GM06990 (cell line): Measurements from ENCODE around the gene JTB.
A peak's percentile ranks its signal among the peaks of the same experiment; 100 is the strongest.

Source experiments
- DNase-seq: peaks from one replicate; pipeline ENCODE4 v3.0.0-alpha.2; 2011; ENCODE audit not compliant: insufficient read length; ENCODE audit errors: extremely low read depth
- H3K27me3 ChIP-seq: replicated peaks from 2 replicates; pipeline ENCODE4 v1.6.0; 2011; ENCODE audit warnings: low read length; ENCODE audit not compliant: control insufficient read depth, insufficient read depth
- H3K36me3 ChIP-seq: 2 replicates; pipeline ENCODE4 v1.5.1; 2011; ENCODE audit warnings: low read length; ENCODE audit not compliant: control insufficient read depth, insufficient read depth
- H3K4me3 ChIP-seq: replicated peaks from 2 replicates; pipeline ENCODE4 v1.5.1; 2011; ENCODE audit warnings: low read depth, mild to moderate bottlenecking, control low read depth, low read length
- TF ChIP-seq, protein P1 (sequence below): IDR thresholded peaks from 2 replicates; pipeline ENCODE4 v1.5.1; 2011; ENCODE audit warnings: low read length, control low read depth, mild to moderate bottlenecking, inconsistent platforms; ENCODE audit not compliant: insufficient read depth, poor library complexity, severe bottlenecking

Gene JTB

DNA sequence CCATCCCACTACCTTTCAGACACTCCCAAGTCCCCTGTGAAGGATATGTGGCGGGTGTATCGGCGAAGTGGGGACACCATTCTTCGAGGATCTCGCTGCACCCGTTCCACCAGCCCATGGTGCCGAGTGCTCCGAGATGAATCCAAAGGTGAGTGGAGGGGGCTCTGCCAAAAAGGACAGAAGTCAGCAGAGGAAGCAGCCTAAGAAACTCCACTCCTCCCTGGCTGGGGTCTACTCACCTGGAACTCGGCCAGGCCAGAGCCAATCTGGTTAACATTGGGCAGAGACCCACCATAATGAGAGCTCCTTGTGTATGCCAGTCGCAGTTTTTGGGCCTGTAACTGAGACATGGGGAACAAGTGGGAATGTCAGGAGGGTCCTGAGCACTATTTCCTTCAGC, 22.6 kb downstream of the JTB start:
- no peak for DNase-seq
- Histone ChIP-seq H3K4me3 (no peak overlapping the region), H3K36me3 (peaks cover 33% of the 10 kb centered on the region), H3K27me3 (no peaks in the 10 kb centered on the region)
- TF ChIP-seq, protein P1, sequence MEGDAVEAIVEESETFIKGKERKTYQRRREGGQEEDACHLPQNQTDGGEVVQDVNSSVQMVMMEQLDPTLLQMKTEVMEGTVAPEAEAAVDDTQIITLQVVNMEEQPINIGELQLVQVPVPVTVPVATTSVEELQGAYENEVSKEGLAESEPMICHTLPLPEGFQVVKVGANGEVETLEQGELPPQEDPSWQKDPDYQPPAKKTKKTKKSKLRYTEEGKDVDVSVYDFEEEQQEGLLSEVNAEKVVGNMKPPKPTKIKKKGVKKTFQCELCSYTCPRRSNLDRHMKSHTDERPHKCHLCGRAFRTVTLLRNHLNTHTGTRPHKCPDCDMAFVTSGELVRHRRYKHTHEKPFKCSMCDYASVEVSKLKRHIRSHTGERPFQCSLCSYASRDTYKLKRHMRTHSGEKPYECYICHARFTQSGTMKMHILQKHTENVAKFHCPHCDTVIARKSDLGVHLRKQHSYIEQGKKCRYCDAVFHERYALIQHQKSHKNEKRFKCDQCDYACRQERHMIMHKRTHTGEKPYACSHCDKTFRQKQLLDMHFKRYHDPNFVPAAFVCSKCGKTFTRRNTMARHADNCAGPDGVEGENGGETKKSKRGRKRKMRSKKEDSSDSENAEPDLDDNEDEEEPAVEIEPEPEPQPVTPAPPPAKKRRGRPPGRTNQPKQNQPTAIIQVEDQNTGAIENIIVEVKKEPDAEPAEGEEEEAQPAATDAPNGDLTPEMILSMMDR: no peak

DNA sequence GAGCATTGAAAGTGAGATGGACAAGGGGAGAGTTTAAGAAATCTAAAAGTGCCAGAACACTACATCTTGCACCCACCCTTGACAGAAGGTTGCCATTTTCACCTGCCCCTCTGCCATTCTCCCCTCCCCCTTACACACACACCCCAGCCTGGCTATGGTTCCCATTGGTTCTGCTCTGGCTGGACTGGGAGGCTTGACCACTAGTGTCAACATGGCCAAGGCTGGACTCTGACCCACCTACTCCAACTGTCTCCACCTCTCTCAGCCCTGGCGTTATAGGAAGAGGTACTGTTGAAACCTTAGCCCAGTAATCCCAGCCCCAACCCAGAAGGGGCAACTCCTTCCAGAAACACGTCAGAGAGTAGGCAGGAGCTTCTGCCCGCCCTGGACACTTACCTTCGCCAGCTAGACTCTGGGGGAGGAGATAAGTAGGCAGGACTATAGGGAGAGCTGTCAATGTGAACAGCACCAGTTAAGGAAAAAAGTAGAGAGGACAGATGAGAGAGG, 23.6 kb downstream of the JTB start:
- DNase-seq: no peak
- peaks cover 35% of the 10 kb centered on the region for H3K36me3 ChIP-seq
- H3K27me3 ChIP-seq: no peaks in the 10 kb centered on the region
- no peak overlapping the region for H3K4me3 ChIP-seq
- TF ChIP-seq, protein P1: no peak

DNA sequence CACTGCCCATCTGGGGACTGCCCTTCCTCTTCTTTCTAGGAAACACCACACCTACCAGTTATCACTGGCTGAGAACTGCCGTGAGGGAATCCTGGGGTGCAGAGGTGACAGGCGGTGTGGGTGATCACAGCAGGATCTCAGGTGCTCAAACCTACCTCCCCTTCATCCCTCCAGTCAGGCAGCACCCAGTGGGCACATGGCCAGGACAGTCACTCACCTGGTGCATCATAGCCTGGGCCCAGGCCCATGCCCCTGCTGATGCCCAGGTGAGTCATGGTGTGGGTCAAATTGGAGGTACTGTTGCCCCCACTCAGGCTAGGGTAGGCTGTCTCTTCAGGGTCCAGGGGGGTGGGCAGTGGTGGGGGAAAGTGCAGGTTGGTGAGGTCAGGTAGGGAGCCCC, 25.7 kb downstream of the JTB start:
- H3K36me3 ChIP-seq: peaks cover 43% of the 10 kb centered on the region
- no peak for DNase-seq
- no peaks in the 10 kb centered on the region for H3K27me3 ChIP-seq
- TF ChIP-seq, protein P1: no peak
- no peak overlapping the region for H3K4me3 ChIP-seq

DNA sequence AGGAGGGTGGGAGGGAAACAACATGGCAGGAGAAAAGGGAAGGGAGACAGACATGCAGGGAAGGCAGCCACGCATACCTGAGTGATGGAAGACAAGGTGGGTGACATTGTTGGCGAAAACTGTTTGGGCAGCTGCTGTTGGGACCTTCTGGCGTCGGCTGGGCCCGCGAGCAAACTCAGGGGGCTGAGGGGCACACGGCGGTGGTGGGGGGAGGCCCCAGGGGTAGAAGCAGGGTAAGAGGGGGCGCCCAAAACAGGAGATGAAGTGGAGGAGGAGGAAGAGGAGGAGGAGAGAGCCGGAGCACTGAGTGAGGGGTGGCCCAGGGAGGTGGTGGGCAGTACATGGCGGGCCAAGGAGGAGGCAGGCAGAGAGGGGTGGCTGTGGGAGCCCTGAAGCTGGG, 26.3 kb downstream of the JTB start:
- Histone ChIP-seq H3K27me3 (no peaks in the 10 kb centered on the region), H3K4me3 (no peak overlapping the region), H3K36me3 (peaks cover 43% of the 10 kb centered on the region)
- TF ChIP-seq, protein P1: no peak
- no peak for DNase-seq

DNA sequence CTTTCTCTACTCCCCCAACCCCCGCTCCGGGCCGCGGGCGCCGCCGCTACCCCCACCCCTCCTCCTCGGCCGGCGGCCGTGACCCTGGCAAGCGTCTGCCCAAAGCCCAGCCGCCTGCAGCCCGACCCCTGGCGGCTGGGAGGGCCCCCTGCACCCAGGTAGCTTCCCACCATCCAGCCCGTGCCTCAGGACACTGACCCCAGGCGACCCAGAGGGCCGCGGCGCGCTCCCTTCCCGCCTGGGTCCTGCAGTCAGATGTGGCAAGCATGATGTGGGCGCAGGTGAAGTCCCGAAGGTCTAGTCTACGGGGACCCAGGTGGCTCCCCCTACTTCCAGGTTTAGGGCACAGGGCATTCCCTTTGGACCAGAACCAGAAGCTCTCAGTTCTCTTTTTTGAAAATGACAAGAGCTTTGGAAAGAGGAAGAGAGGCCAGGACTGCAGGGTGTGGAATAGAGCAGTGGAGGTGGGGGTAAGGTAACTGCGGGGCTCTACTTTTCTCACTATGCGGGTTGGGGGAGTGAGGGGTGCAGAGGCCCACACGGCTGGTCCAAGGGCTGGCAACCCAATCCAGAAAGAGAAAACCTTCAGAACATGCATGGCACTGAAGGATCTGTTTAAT, 30.7 kb downstream of the JTB start, which contains the start of gene DENND4B:
DENND4B (minus strand) TSS at position 97 of the 620 bp plus-strand sequence. CDS start 2,344 bp downstream, outside the sequence.
- peak; percentile 86 for DNase-seq
- TF ChIP-seq, protein P1: peak; percentile 92
- Histone ChIP-seq H3K27me3 (no peaks in the 10 kb centered on the region), H3K4me3 (peak within 1 kb of the TSS; percentile 79), H3K36me3 (peaks cover 29% of the 10 kb centered on the region)
